Activated naive CD4-positive, alpha-beta T cell treated with anti-CD3 and anti-CD28 coated beads for 36 hours (primary cell): ENCODE measurements around the gene PTH2R. TPM values are rescaled to one million over a fixed set of nuclear protein-coding genes. Genes with fewer than 3 reads are reported as not detected.
A peak's percentile ranks its signal among the peaks of the same experiment; 100 is the strongest.
"Not testable (repeated sequence)": the region's sequence is repeated elsewhere in the genome, so short reads cannot be mapped to it uniquely, and the experiment has no call there.

Source experiments
- CTCF ChIA-PET: fragments of 350-600 bp; sonication (Branson Sonifier 250); formaldehyde crosslinking; loops from one replicate; lab custom pipeline; 2021; ENCODE audit warnings: antibody characterized with exemption; lab: Charles Lee
- DNase-seq: peaks from one replicate; pipeline ENCODE4 v3.0.0-alpha.2; 2020
- H3K27ac Mint-ChIP-seq: one replicate; pipeline ENCODE4 v1.8.0; 2021; ENCODE audit warnings: mild to moderate bottlenecking, mixed read lengths
- H3K27me3 Mint-ChIP-seq: one replicate; pipeline ENCODE4 v1.8.0; 2021; ENCODE audit warnings: low read depth, mixed read lengths
- H3K36me3 Mint-ChIP-seq: one replicate; pipeline ENCODE4 v1.8.0; 2021; ENCODE audit warnings: low read depth, mixed read lengths
- H3K4me1 Mint-ChIP-seq: one replicate; pipeline ENCODE4 v1.8.0; 2021; ENCODE audit warnings: low read depth, mixed read lengths
- H3K4me3 Mint-ChIP-seq: one replicate; pipeline ENCODE4 v1.8.0; 2021; ENCODE audit warnings: mild to moderate bottlenecking, moderate library complexity, mixed read lengths
- H3K9me3 Mint-ChIP-seq: one replicate; pipeline ENCODE4 v1.8.0; 2021; ENCODE audit warnings: mixed read lengths
- intact Hi-C: fragments of 100-400 bp; cut with micrococcal nuclease; formaldehyde crosslinking; loops from one replicate; pipeline ENCODE4 v1.15.1; 2023
- total RNA-seq, 2 experiments: library from RNA; stranded (reverse); gene quantifications; one replicate each; pipeline ENCODE4 v1.2.3, GENCODE V29; 2021

Gene PTH2R
- total RNA-seq, 2 experiments from 2014 or later = not detected

DNA sequence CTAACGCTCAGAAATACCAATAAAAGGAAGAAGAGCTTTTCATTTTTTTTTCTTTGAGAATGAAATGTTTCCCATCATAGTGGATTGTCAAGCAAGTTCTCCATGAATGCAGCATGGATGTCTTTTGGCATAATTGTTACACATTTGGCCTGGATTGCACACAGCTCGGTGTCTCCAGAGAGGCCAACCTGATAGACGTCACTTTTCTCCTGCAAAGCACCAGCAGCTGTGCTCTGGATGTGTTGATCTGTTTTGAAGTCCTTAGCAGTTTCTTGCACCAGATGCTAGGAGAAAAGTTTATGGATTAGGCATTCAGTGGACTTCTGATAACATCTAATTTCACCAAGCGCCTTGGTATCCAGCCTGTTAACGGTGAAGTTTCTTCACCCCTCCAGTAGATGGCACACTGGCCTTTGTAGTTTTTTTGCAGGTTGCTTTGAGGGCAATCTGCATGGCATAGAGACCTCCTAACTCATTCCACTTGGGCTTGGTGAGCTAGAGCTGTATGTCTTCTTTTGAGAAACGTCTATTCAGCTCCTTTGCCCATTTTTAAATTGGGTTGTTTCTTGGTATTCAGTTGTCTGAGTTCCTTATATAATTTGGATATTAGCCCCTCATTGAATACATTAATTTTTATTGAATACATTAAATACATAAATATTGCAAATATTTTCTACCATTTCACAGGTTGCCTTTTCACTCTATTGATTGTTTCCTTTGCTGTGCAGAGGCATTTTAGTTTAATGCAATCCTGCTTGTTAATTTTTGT is 59.7 kb downstream of the PTH2R start:
- no peaks in the 10 kb centered on the region for H3K9me3 Mint-ChIP-seq

DNA sequence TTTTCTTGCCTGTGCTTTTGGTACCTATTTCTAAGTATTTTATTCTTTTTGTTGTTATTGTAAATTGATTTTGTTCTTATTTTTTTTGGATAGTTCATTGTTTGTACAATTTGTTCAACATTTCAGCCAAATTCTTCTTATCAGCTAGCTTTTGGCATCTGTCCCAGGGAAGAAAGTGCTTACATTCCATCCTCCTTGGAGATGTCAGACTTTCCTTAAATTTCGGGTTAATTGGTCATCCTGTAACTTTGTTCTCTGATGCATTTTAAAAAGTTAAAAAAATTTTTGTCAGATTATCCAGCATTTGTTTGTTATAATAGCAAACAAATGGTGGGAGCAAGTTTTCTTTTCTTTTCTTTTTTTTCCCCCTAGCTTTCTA is 60.3 kb downstream of the PTH2R start:
- Mint-ChIP-seq H3K4me1 (no peaks in the 10 kb centered on the region), H3K27me3 (peaks cover 2% of the 10 kb centered on the region), H3K9me3 (no peaks in the 10 kb centered on the region), H3K36me3 (no peaks in the 10 kb centered on the region), H3K27ac (no peak overlapping the region), H3K4me3 (no peak overlapping the region)
- intact Hi-C loops = loop anchor here (2.0 to 10.0 kb wide), 4 partner anchors 850 to 1730 kb away; no protein-coding TSS in a partner anchor
- CTCF ChIA-PET = interaction anchor here (1.3 kb wide), 1 partner anchor 8 kb away, joined by 4 read pairs; no protein-coding TSS in a partner anchor
- DNase-seq = no peak

More for the DNA sequence above, 59.7 kb downstream of the PTH2R start:
- CTCF ChIA-PET = interaction anchor here (0.7 to 1.3 kb wide), 3 partner anchors 9 to 1310 kb away, joined by 3 to 4 read pairs (median 3); no protein-coding TSS in a partner anchor
- intact Hi-C loops = loop anchor here (2.0 to 10.0 kb wide), 4 partner anchors 851 to 1731 kb away; no protein-coding TSS in a partner anchor
- Mint-ChIP-seq H3K27me3 (peaks cover 2% of the 10 kb centered on the region), H3K4me3 (no peak overlapping the region), H3K36me3 (no peaks in the 10 kb centered on the region), H3K4me1 (no peaks in the 10 kb centered on the region), H3K27ac (no peak overlapping the region)
- peak; percentile 36 for DNase-seq

DNA sequence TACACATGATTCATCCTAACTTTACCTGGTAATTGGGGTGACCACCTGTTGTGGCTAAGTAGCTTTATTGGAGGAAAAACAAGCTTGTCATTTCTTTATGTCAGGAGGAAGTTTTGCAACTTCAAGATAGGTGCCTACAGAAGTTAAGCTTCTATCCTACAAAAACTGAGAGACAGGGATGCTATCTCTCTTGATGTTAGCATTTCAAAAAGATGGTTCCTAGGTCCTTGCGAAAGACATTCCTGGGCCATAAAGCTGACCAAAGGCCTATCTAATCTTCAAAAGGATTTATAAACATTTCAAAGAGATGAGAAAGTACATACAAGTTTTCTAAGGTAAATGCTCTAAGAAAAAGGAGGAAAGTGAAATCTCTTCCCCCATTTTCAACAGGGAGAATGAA is 61.0 kb downstream of the PTH2R start:
- no peak for DNase-seq
- Mint-ChIP-seq H3K36me3 (no peaks in the 10 kb centered on the region), H3K9me3 (no peaks in the 10 kb centered on the region), H3K27ac (no peak overlapping the region), H3K4me1 (no peaks in the 10 kb centered on the region), H3K27me3 (peaks cover 2% of the 10 kb centered on the region), H3K4me3 (no peak overlapping the region)
- intact Hi-C loops = loop anchor here (2.0 to 10.0 kb wide), 4 partner anchors 850 to 1730 kb away; no protein-coding TSS in a partner anchor
- CTCF ChIA-PET = no interaction called here

DNA sequence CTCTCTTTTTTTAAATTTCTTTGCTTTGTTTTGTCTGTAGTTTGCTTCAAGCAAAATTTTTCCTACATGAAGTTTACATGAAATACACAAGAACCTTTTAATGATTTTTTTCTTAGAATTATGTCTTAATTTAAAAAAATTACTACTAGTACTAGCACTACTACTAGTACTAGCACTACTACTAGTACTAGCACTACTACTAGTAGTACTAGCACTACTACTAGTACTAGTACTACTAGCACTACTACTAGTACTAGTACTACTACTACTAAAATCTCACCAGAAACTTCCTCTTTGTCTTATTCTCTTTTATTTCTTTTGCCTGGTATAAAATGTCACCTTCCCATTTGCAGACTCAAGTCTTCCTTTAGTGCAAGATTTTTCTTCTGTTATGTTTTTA is 71.1 kb downstream of the PTH2R start:
- no peak overlapping the region for H3K27ac Mint-ChIP-seq
- no peaks in the 10 kb centered on the region for H3K4me1 Mint-ChIP-seq
- CTCF ChIA-PET = no interaction called here
- peaks cover 6% of the 10 kb centered on the region for H3K9me3 Mint-ChIP-seq
- no peak overlapping the region for H3K4me3 Mint-ChIP-seq
- DNase-seq = no peak
- no peaks in the 10 kb centered on the region for H3K27me3 Mint-ChIP-seq
- H3K36me3 Mint-ChIP-seq = no peaks in the 10 kb centered on the region
- intact Hi-C loops = no loop called here

DNA sequence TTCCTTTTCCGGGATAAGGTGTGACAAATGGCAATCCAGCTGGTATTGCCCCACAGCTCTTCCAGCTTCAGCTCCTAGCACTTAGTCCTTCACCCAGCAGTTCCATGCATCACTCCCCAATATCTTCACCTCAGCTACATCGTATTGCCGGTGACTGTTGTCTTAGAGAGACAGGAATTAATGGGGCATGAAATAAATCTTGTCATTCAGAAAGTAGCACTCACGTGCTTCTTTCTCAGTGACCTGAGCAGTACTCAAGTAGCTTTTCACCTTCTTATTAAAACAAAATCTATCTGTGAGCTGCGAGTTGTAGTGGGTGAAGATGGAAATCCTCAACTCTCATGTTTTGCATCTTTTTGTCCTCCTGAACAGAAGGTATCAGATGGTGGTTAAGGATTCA is 72.8 kb downstream of the PTH2R start:
- Mint-ChIP-seq H3K27me3 (no peaks in the 10 kb centered on the region), H3K4me1 (no peaks in the 10 kb centered on the region), H3K36me3 (no peaks in the 10 kb centered on the region), H3K27ac (no peak overlapping the region), H3K9me3 (peaks cover 7% of the 10 kb centered on the region), H3K4me3 (no peak overlapping the region)
- CTCF ChIA-PET = interaction anchor here (1.4 to 1.6 kb wide), 2 partner anchors 14 to 16 kb away, joined by 3 read pairs; no protein-coding TSS in a partner anchor
- DNase-seq = no peak
- intact Hi-C loops = no loop called here

DNA sequence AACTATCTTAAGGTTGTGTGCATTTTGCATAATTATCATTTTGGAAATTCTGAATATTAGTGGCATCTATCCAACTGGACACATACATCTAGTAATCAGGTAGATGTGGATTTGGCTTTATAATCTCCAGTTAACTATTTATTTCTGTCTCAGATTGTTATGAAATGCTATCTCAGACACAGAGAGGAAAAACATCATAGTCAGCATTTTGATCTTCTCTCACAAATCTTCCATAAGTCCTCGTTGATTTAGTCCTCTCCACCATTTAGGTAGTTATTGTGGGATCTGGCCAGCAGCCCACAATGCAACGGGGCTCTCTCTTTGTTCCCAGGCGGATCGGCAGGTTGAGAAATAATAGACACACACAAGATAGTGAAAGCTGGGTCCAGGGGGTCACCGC is 75.4 kb downstream of the PTH2R start:
- H3K9me3 Mint-ChIP-seq, H3K27ac Mint-ChIP-seq, intact Hi-C loops, CTCF ChIA-PET, H3K36me3 Mint-ChIP-seq, H3K4me1 Mint-ChIP-seq, H3K4me3 Mint-ChIP-seq, DNase-seq, H3K27me3 Mint-ChIP-seq: not testable (repeated sequence)

DNA sequence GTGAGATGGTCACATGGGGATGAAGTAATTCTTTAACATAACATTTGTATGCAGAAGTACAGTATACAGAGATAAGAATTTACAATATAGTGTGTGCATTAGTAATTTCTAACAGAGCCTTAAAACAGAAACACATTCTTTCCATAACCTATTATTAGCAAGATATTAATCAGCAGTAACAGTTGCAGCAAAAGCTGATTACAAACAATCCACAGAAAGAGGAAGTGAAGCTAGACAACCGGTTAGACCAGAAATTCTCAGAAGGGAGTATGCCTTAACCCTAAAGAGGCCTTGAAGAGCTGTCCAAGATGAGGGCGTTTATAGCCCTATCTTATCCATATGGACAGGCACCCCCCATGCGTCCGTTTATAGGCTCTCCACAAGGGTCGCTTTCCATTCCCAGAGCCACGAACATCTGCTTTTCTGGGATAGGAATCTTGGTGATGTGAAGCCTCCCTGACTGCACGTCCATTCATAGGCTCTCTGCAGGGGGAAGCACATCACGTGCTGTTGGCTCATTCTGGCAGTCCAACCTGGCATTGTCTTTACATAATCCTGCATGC is 75.9 kb downstream of the PTH2R start:
- H3K27me3 Mint-ChIP-seq, H3K9me3 Mint-ChIP-seq, DNase-seq, H3K4me1 Mint-ChIP-seq, intact Hi-C loops, H3K4me3 Mint-ChIP-seq, CTCF ChIA-PET, H3K27ac Mint-ChIP-seq, H3K36me3 Mint-ChIP-seq: not testable (repeated sequence)

DNA sequence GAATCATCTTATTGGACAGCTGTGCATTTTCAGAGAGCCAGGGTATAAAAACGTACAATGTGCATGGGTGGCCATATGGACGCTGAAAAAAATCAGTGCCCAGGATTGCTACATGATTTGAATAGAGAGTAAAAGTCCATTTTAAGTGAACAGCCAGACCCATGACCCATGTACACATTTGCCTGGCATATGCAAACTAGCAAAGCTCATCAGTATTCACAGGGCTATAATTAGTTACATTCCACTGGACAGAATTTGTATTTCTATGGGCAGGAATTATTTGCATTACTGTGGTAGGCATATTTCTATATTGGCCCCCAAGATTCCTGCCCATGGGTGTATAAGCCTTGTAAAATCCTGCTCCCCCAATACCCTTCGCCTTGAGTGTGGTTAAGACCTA is 78.8 kb downstream of the PTH2R start:
- peaks cover 8% of the 10 kb centered on the region for H3K9me3 Mint-ChIP-seq
- CTCF ChIA-PET = no interaction called here
- no peak for DNase-seq
- H3K4me1 Mint-ChIP-seq = no peaks in the 10 kb centered on the region
- intact Hi-C loops = no loop called here
- no peaks in the 10 kb centered on the region for H3K36me3 Mint-ChIP-seq
- no peak overlapping the region for H3K4me3 Mint-ChIP-seq
- no peak overlapping the region for H3K27ac Mint-ChIP-seq
- peaks cover 4% of the 10 kb centered on the region for H3K27me3 Mint-ChIP-seq

DNA sequence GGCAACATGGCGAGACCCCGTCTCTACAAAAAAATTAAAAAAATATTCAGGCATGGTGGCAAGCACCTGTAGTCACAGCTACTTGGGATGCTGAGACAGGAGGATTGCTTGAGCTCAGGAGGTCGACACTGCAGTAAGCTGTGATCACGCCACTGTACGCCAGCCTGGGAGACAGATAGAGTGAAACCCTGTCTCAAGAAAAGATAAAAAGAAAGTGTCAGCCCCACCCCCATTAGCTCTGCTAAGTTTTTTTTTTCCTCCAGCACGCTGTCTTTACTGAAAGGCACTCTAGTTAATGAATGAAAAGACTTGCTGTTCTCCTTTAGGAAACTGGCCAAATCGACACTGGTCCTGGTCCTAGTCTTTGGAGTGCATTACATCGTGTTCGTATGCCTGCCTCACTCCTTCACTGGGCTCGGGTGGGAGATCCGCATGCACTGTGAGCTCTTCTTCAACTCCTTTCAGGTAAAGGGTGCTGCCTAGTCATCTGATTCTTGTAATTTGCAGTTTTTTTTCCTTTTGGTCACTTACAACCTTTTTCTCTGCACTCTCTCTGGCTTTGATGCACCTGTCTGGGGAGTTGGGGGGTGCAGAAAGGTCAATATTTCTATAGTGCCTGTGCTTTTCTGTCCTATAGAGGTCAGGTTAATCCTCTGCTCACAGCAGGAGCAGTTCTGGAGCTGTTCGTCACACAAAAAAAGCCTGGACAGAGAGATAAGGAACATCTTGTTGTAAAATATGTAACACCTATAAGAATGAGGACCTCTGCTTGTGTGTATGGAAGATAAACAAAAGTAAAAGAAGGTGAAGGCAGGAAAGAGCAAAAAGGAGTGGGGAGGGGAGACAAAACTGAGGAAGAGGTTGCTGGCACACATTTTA is 82.3 kb downstream of the PTH2R start:
- Mint-ChIP-seq H3K4me3 (no peak overlapping the region), H3K27me3 (peaks cover 4% of the 10 kb centered on the region), H3K27ac (no peak overlapping the region), H3K9me3 (peaks cover 1% of the 10 kb centered on the region), H3K4me1 (no peaks in the 10 kb centered on the region), H3K36me3 (no peaks in the 10 kb centered on the region)
- intact Hi-C loops = no loop called here
- no peak for DNase-seq
- CTCF ChIA-PET = no interaction called here

DNA sequence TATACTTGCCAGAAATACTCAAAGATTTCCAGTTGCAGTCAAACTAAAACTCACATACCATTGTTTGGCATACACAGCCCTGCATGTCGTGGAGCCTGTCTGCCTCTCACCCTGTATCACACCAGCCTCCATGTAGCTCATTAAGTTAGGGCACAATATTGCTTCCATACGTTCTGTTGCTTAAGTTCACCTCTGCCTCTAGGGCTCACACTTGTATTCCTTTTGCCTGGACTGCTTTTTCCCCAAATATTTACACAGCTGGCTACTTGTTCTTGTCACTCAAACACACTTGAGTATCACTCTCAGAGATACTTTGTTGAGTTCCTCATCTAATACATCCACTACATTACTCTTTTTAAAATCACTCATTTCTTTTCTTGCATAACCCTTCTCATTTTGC is 83.1 kb downstream of the PTH2R start:
- CTCF ChIA-PET = no interaction called here
- no peaks in the 10 kb centered on the region for H3K36me3 Mint-ChIP-seq
- H3K27me3 Mint-ChIP-seq = peaks cover 4% of the 10 kb centered on the region
- no peaks in the 10 kb centered on the region for H3K4me1 Mint-ChIP-seq
- intact Hi-C loops = no loop called here
- DNase-seq = no peak
- no peak overlapping the region for H3K4me3 Mint-ChIP-seq
- no peak overlapping the region for H3K27ac Mint-ChIP-seq
- H3K9me3 Mint-ChIP-seq = peaks cover 1% of the 10 kb centered on the region

DNA sequence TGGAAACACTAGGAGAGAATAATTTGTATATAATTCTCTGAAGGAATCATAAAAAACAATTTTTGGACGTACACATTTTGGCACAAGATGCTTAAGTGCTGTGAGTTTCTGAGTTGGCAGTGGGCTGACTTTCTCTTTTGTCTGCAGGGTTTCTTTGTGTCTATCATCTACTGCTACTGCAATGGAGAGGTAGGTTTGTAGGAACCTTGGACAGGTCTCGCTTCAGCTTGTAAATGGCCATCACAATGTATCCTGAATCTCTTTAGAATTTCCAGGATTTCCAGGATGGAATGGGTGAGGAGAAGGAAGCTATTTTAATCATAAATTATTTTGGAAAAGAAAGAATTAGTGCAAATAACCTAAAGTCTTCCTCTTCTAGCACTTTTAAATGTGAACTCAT is 83.9 kb downstream of the PTH2R start:
- H3K36me3 Mint-ChIP-seq = no peaks in the 10 kb centered on the region
- H3K4me3 Mint-ChIP-seq = no peak overlapping the region
- no peaks in the 10 kb centered on the region for H3K4me1 Mint-ChIP-seq
- peaks cover 1% of the 10 kb centered on the region for H3K9me3 Mint-ChIP-seq
- intact Hi-C loops = no loop called here
- CTCF ChIA-PET = interaction anchor here (1.1 kb wide), 1 partner anchor 10 kb away, joined by 3 read pairs; no protein-coding TSS in a partner anchor
- H3K27me3 Mint-ChIP-seq = peaks cover 4% of the 10 kb centered on the region
- H3K27ac Mint-ChIP-seq = no peak overlapping the region
- no peak for DNase-seq

DNA sequence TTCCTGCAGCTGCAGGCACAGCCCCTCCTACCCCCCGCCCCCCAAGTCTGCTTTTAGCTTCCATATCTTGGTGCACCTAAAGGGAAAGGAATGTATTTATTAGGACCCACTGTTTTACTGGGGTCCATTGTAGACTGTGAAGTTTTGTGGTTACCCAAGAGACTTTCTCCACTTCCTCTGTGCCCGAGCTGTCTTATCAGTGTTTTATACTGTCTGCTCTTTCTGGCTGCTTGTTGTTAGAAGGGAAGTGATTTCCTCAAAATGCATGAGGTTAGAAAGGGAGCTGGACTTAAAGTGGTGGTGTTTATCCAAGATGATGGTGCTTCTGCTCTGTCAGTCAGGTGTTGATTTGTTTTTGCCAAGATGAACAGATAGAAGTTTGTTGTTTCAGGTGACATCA is 85.0 kb downstream of the PTH2R start:
- no peaks in the 10 kb centered on the region for H3K4me1 Mint-ChIP-seq
- H3K27ac Mint-ChIP-seq = no peak overlapping the region
- peaks cover 4% of the 10 kb centered on the region for H3K27me3 Mint-ChIP-seq
- peaks cover 1% of the 10 kb centered on the region for H3K9me3 Mint-ChIP-seq
- DNase-seq = no peak
- intact Hi-C loops = no loop called here
- no peaks in the 10 kb centered on the region for H3K36me3 Mint-ChIP-seq
- CTCF ChIA-PET = no interaction called here
- H3K4me3 Mint-ChIP-seq = no peak overlapping the region
